ENCODE measurements around the gene RPS2. TPM values are rescaled to one million over a fixed set of nuclear protein-coding genes. Genes with fewer than 3 reads are reported as not detected.

RPS2 gene
- total RNA-seq, 1 experiment from 2014 or later, result 4,395 TPM

GRCh38 chr16:1979271-1980029, 14.8 kb upstream of the RPS2 start (continued):
- TF ChIP-seq TCF7 (CRISPR knock-in tag; IDR thresholded peaks at IDR 0.05; ENCODE audit: low read depth), result 0 out of 2 replicates have a peak, but pooled peaks have one; percentile 63

- H3K9me3 Mint-ChIP-seq, result no peaks in the 10 kb centered on the region
- CTCF ChIA-PET, result interaction anchor here (1.1 to 4.4 kb wide), 6 partner anchors 14 to 196 kb away, joined by 3 to 19 read pairs (median 4); partner anchors contain the start of genes NUBP2, SPSB3 and TRAF7
- DNase-seq (ENCODE audit: low spot score), result peak; percentile 45
- TF ChIP-seq STAT6 (CRISPR knock-in tag; conservative IDR thresholded peaks at IDR 0.05; ENCODE audit: low read depth) (no peak), MYBL2 (CRISPR knock-in tag; IDR thresholded peaks at IDR 0.05) (0 out of 2 replicates have a peak, but pooled peaks have one; percentile 2), PRDM15 (CRISPR knock-in tag; IDR thresholded peaks at IDR 0.05) (no peak), ARID4B (CRISPR knock-in tag; IDR thresholded peaks at IDR 0.05; ENCODE audit: borderline replicate concordance) (peak; percentile 46; the same call in 1 of the 2 replicates), ZNF138 (CRISPR knock-in tag; conservative IDR thresholded peaks at IDR 0.05) (no peak), NR1H2 (CRISPR knock-in tag; IDR thresholded peaks at IDR 0.05) (no peak), NFYB (CRISPR knock-in tag; conservative IDR thresholded peaks at IDR 0.05; ENCODE audit: low read depth) (no peak), AR (CRISPR knock-in tag; IDR thresholded peaks at IDR 0.05) (no peak), ATF3 (CRISPR knock-in tag; conservative IDR thresholded peaks at IDR 0.05) (no peak), ZNF121 (CRISPR knock-in tag; IDR thresholded peaks at IDR 0.05) (no peak), ZNF263 (CRISPR knock-in tag; IDR thresholded peaks at IDR 0.05; ENCODE audit: low read depth) (no peak), MLX (CRISPR knock-in tag; IDR thresholded peaks at IDR 0.05) (no peak), USF1 (CRISPR knock-in tag; IDR thresholded peaks at IDR 0.05) (no peak), JUN (CRISPR knock-in tag; IDR thresholded peaks at IDR 0.05) (no peak), CDX4 (CRISPR knock-in tag; IDR thresholded peaks at IDR 0.05; ENCODE audit: borderline replicate concordance) (no peak)
These were observed 14.0 kb upstream of the RPS2 start for GRCh38 chr16:1978476-1979120.

More at GRCh38 chr16:1978476-1979120, 14.0 kb upstream of the RPS2 start:
- peak overlapping the region; percentile 42 for H3K4me3 Mint-ChIP-seq
- H3K27me3 Mint-ChIP-seq (ENCODE audit: low read depth), result peaks cover 39% of the 10 kb centered on the region
- H3K4me1 Mint-ChIP-seq, result peaks cover 19% of the 10 kb centered on the region
- H3K27ac Mint-ChIP-seq, result no peak overlapping the region
- POLR2A ChIA-PET, result interaction anchor here (1.1 to 1.6 kb wide), 3 partner anchors 13 to 35 kb away, joined by 3 to 7 read pairs (median 3); partner anchors contain the start of genes MSRB1 and RPS2
- H3K36me3 Mint-ChIP-seq, result peaks cover 10% of the 10 kb centered on the region
- ATAC-seq, result peak; percentile 4
